Sigmoid colon (tissue), 7 donors: Measurements from ENCODE around the gene KCNE2. TPM values are rescaled to one million over a fixed set of nuclear protein-coding genes. Genes with fewer than 3 reads are reported as not detected.

Experiments used
- DNase-seq: peaks from one replicate; pipeline ENCODE4 v3.0.0-alpha.2; 2019
- H3K27ac ChIP-seq, 4 donors: fragments of 200-600 bp; sonication (generic); one replicate each; pipeline ENCODE4 v1.5.1; 2016 to 2019; ENCODE audit warnings: mild to moderate bottlenecking in 1 of 4
- H3K27me3 ChIP-seq, 3 donors: fragments of 200-600 bp; sonication (generic); one replicate each; pipeline ENCODE4 v1.5.1; 2019; ENCODE audit warnings: mild to moderate bottlenecking in 1 of 3
- H3K36me3 ChIP-seq, 4 donors: fragments of 200-600 bp; sonication (generic); one replicate each; pipeline ENCODE4 v1.5.1; 2016 to 2019
- H3K4me1 ChIP-seq, 4 donors: fragments of 200-600 bp; sonication (generic); one replicate each; pipeline ENCODE4 v1.5.1; 2017 to 2019
- H3K4me3 ChIP-seq, 4 donors: fragments of 200-600 bp; sonication (generic); one replicate each; pipeline ENCODE4 v1.5.1; 2017 to 2019; ENCODE audit warnings: mild to moderate bottlenecking in 2 of 4, moderate library complexity in 1 of 4
- H3K9me3 ChIP-seq, 4 donors: fragments of 200-600 bp in 3 of 4; sonication (generic) in 3 of 4; one replicate each; pipeline versions ENCODE4 v1.5.1 to v1.6.1; 2013 to 2019
- EP300 ChIP-seq, 4 donors: sonication (generic); formaldehyde crosslinking; IDR thresholded peaks; one replicate each; pipeline ENCODE4 v1.6.1; 2017; ENCODE audit warnings: antibody characterized with exemption in 4 of 4
- POLR2A ChIP-seq, 2 donors: fragments of 450-650 bp; IDR thresholded peaks; one replicate each; pipeline ENCODE4 v1.6.1; 2016; ENCODE audit warnings: antibody characterized with exemption in 2 of 2, mild to moderate bottlenecking in 2 of 2, moderate library complexity in 2 of 2
- POLR2AphosphoS5 ChIP-seq, 4 donors: sonication (generic); formaldehyde crosslinking; IDR thresholded peaks; one replicate each; pipeline ENCODE4 v1.6.1; 2017; ENCODE audit warnings: antibody characterized with exemption in 4 of 4
- WGBS, 2 donors: extraction: QIAGEN DNeasy Blood & Tissue Kit; methylation state at CpG; one replicate each; pipeline ENCODE4 v1.1.7; 2013; 5-methylcytosine and 5-hydroxymethylcytosine counted together
- intact Hi-C: fragments of 100-400 bp; cut with DNase I; formaldehyde crosslinking; loops from one replicate; pipeline ENCODE4 v1.15.1; 2023
- polyA plus RNA-seq, 3 donors: library from polyadenylated mRNA; stranded (reverse); fragments of 200-250 nt; gene quantifications; one replicate each; pipeline ENCODE4 v1.2.3, GENCODE V29; 2013
- total RNA-seq, 4 donors: library from RNA; depleted of rRNA; stranded (reverse); fragments of >200 nt; gene quantifications; one replicate each; pipeline ENCODE4 v1.1.0, GENCODE V29; 2016
- TF ChIP-seq, protein P1 (sequence below), 4 experiments: fragments of 450-650 bp in 3 of 4; fragments of 200-600 bp in 1 of 4; IDR thresholded peaks; one replicate each; pipeline ENCODE4 v1.5.1; 2016 to 2019; ENCODE audit warnings: antibody characterized with exemption in 4 of 4, mild to moderate bottlenecking in 3 of 4, moderate library complexity in 2 of 4
- donor health status: healthy with polysubstance abuse.
- donor health status: Bipolar disorder and iron deficiency.
- donor health status: healthy.

The KCNE2 gene
- total and polyA plus RNA-seq, 7 donors, result 0.61 to 0.99 (median 0.92) TPM; not detected in 4

DNA sequence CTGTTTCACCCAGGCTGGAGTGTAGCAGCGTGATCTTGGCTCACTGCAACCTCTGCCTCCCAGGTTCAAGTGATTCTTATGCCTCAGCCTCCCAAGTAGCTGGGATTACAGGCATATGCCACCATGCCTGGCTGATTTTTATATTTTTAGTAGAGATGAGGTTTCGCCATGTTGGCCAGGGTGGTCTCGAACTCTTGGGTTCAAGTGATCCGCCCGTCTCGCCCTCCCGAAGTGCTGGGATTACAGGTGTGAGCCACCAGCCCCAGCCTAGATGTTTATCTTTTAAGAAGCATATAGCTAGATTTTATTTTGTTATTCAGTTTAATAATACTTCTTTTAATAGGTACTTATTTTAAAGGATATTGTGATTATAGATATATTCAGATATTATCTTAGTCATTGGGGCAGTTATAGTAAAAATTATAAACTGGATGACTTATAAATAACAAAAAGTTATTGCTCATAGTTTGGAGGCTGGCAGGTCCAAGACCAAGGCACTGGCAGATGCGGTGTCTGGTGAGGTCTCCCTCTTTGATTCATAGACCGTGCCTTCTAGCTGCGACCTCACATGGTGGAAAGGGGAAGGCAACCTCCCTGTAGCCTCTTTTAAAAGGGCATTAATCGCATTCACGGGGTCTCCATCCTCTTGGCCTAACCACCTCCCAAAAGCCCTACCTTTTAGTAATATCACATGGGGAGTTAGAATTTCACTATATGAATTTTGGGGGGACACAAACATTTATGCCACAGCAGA, 3.1 kb upstream of the KCNE2 start:
- peaks cover 0 to 4% (median 2%) of the 10 kb centered on the region in 4 donors for H3K4me1 ChIP-seq
- no peaks in the 10 kb centered on the region for H3K27me3 ChIP-seq
- DNase-seq, result no peak
- 89 to 92% methylated on average over 12 of the region's 12 CpGs for WGBS, 2 donors
- H3K36me3 ChIP-seq, result no peaks in the 10 kb centered on the region
- H3K4me3 ChIP-seq, result no peak overlapping the region
- no peak for TF ChIP-seq POLR2A (IDR thresholded peaks at IDR 0.05)
- TF ChIP-seq, protein P1, sequence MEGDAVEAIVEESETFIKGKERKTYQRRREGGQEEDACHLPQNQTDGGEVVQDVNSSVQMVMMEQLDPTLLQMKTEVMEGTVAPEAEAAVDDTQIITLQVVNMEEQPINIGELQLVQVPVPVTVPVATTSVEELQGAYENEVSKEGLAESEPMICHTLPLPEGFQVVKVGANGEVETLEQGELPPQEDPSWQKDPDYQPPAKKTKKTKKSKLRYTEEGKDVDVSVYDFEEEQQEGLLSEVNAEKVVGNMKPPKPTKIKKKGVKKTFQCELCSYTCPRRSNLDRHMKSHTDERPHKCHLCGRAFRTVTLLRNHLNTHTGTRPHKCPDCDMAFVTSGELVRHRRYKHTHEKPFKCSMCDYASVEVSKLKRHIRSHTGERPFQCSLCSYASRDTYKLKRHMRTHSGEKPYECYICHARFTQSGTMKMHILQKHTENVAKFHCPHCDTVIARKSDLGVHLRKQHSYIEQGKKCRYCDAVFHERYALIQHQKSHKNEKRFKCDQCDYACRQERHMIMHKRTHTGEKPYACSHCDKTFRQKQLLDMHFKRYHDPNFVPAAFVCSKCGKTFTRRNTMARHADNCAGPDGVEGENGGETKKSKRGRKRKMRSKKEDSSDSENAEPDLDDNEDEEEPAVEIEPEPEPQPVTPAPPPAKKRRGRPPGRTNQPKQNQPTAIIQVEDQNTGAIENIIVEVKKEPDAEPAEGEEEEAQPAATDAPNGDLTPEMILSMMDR (IDR thresholded peaks at IDR 0.05), result no peak
- TF ChIP-seq EP300 (IDR thresholded peaks at IDR 0.05), result no peak
- TF ChIP-seq POLR2AphosphoS5 (IDR thresholded peaks at IDR 0.05), result no peak
- H3K9me3 ChIP-seq, result no peaks in the 10 kb centered on the region
- intact Hi-C loops, result no loop called here
- no peak overlapping the region for H3K27ac ChIP-seq

GRCh38 chr21:34362136-34362444, 1.7 kb upstream of the KCNE2 start:
- Histone ChIP-seq H3K4me1 (peaks cover 0 to 4% (median 2%) of the 10 kb centered on the region in 4 donors), H3K9me3 (no peaks in the 10 kb centered on the region), H3K36me3 (no peaks in the 10 kb centered on the region), H3K27me3 (no peaks in the 10 kb centered on the region), H3K4me3 (no peak overlapping the region), H3K27ac (no peak overlapping the region)
- DNase-seq, result no peak
- intact Hi-C loops, result loop anchor here (1.0 kb wide), 1 partner anchor 268 kb away; no protein-coding TSS in a partner anchor
- TF ChIP-seq, protein P1 (IDR thresholded peaks at IDR 0.05), result no peak
- TF ChIP-seq EP300 (IDR thresholded peaks at IDR 0.05) (no peak), POLR2A (IDR thresholded peaks at IDR 0.05) (no peak), POLR2AphosphoS5 (IDR thresholded peaks at IDR 0.05) (no peak)
- WGBS, 2 donors, result 26 to 29% methylated on average over 3 of the region's 3 CpGs

GRCh38 chr21:34362670-34363069, 1.1 kb upstream of the KCNE2 start:
- DNase-seq, result no peak
- peaks cover 0 to 4% (median 2%) of the 10 kb centered on the region in 4 donors for H3K4me1 ChIP-seq
- H3K4me3 ChIP-seq, result no peak overlapping the region
- no peaks in the 10 kb centered on the region for H3K9me3 ChIP-seq
- TF ChIP-seq, protein P1 (IDR thresholded peaks at IDR 0.05), result no peak
- TF ChIP-seq EP300 (IDR thresholded peaks at IDR 0.05) (no peak), POLR2A (IDR thresholded peaks at IDR 0.05) (no peak), POLR2AphosphoS5 (IDR thresholded peaks at IDR 0.05) (no peak)
- no peaks in the 10 kb centered on the region for H3K36me3 ChIP-seq
- H3K27me3 ChIP-seq, result no peaks in the 10 kb centered on the region
- intact Hi-C loops, result loop anchor here (1.0 kb wide), 1 partner anchor 268 kb away; no protein-coding TSS in a partner anchor
- no peak overlapping the region for H3K27ac ChIP-seq
- WGBS, 2 donors, result 98 to 99% methylated on average over 3 of the region's 3 CpGs

GRCh38 chr21:34364921-34365320, 1.1 kb downstream of the KCNE2 start:
- intact Hi-C loops, result no loop called here
- TF ChIP-seq, protein P1 (IDR thresholded peaks at IDR 0.05), result no peak
- TF ChIP-seq POLR2AphosphoS5 (IDR thresholded peaks at IDR 0.05), result no peak
- TF ChIP-seq EP300 (IDR thresholded peaks at IDR 0.05), result no peak
- no peak for TF ChIP-seq POLR2A (IDR thresholded peaks at IDR 0.05)
- DNase-seq, result no peak
- H3K36me3 ChIP-seq, result no peaks in the 10 kb centered on the region
- H3K27me3 ChIP-seq, result no peaks in the 10 kb centered on the region
- peaks cover 0 to 4% (median 2%) of the 10 kb centered on the region in 4 donors for H3K4me1 ChIP-seq
- no peaks in the 10 kb centered on the region for H3K9me3 ChIP-seq
- no peak overlapping the region for H3K27ac ChIP-seq
- H3K4me3 ChIP-seq, result no peak overlapping the region
